SK-N-SH treated with all-trans-retinoic acid at 6 μM for 48 hours (cell line): ENCODE measurements around the gene IFTAP.
"Not testable (repeated sequence)": the region's sequence is repeated elsewhere in the genome, so short reads cannot be mapped to it uniquely, and the experiment has no call there.

Source experiments
- ARNTL ChIP-seq: fragments of 450-650 bp; formaldehyde crosslinking; IDR thresholded peaks from 2 replicates; pipeline ENCODE4 v1.5.0; 2020; ENCODE audit warnings: low read depth, mild to moderate bottlenecking, moderate library complexity, borderline replicate concordance
- BACH2 ChIP-seq: fragments of 250-450 bp; sonication (Bioruptor Pico); IDR thresholded peaks from 2 replicates; pipeline ENCODE4 v1.9.0; 2021; ENCODE audit warnings: mild to moderate bottlenecking, borderline replicate concordance
- CREB5 ChIP-seq: fragments of 250-450 bp; sonication (Bioruptor Pico); IDR thresholded peaks from 2 replicates; pipeline ENCODE4 v1.5.1; 2020; ENCODE audit warnings: low read depth, mild to moderate bottlenecking, moderate library complexity
- CSDC2 ChIP-seq: fragments of 250-450 bp; sonication (Bioruptor Pico); IDR thresholded peaks from 2 replicates; pipeline ENCODE4 v1.5.0; 2020; ENCODE audit warnings: mild to moderate bottlenecking, moderate library complexity
- CSRNP3 ChIP-seq: fragments of 250-450 bp; sonication (Bioruptor Pico); IDR thresholded peaks from 2 replicates; pipeline ENCODE4 v1.5.1; 2021; ENCODE audit warnings: mild to moderate bottlenecking, moderate library complexity
- ISL1 ChIP-seq: fragments of 250-450 bp; sonication (Bioruptor Pico); IDR thresholded peaks from 2 replicates; pipeline ENCODE4 v2.1.2; 2022; ENCODE audit warnings: mild to moderate bottlenecking, moderate library complexity
- OSR1 ChIP-seq: fragments of 250-450 bp; sonication (Bioruptor Pico); IDR thresholded peaks from 2 replicates; pipeline ENCODE4 v1.8.0; 2022; ENCODE audit warnings: moderate library complexity, mild to moderate bottlenecking, inconsistent platforms
- PATZ1 ChIP-seq: fragments of 250-450 bp; sonication (Bioruptor Pico); IDR thresholded peaks from 2 replicates; pipeline ENCODE4 v1.8.0; 2020; ENCODE audit warnings: mild to moderate bottlenecking, moderate library complexity, borderline replicate concordance
- RARB ChIP-seq: fragments of 250-450 bp; sonication (Bioruptor Pico); IDR thresholded peaks from 2 replicates; pipeline ENCODE4 v1.8.0; 2021; ENCODE audit warnings: mild to moderate bottlenecking, moderate library complexity
- TSHZ2 ChIP-seq: fragments of 250-450 bp; sonication (Bioruptor Pico); IDR thresholded peaks from 2 replicates; pipeline ENCODE4 v1.5.0; 2020; ENCODE audit warnings: mild to moderate bottlenecking, moderate library complexity
- ZFP3 ChIP-seq: fragments of 250-450 bp; sonication (Bioruptor Pico); IDR thresholded peaks from 2 replicates; pipeline ENCODE4 v1.5.0; 2020; ENCODE audit warnings: mild to moderate bottlenecking, moderate library complexity
- ZFP30 ChIP-seq: fragments of 450-650 bp; formaldehyde crosslinking; IDR thresholded peaks from 2 replicates; pipeline ENCODE4 v1.5.0; 2022; ENCODE audit warnings: mild to moderate bottlenecking, moderate library complexity
- ZNF8 ChIP-seq: fragments of 450-650 bp; formaldehyde crosslinking; IDR thresholded peaks from 2 replicates; pipeline ENCODE4 v1.5.0; 2020; ENCODE audit warnings: mild to moderate bottlenecking, moderate library complexity

GRCh38 chr11:36557390-36557789 lies 36.9 kb upstream of the IFTAP start:
- TF ChIP-seq BACH2; PATZ1; ZFP30; CREB5 (CRISPR knock-in tag); ARNTL (CRISPR knock-in tag); TSHZ2 (CRISPR knock-in tag); ZFP3; ISL1; OSR1 (CRISPR knock-in tag); RARB (CRISPR knock-in tag); CSDC2 (CRISPR knock-in tag); CSRNP3; ZNF8 (CRISPR knock-in tag): not testable (repeated sequence)
